Chondrocyte (in vitro differentiated cells): ENCODE results near the gene STAM2. TPM values are rescaled to one million over a fixed set of nuclear protein-coding genes. Genes with fewer than 3 reads are reported as not detected.

Source experiments
- DNase-seq: peaks from one replicate; pipeline ENCODE4 v3.0.0; 2021; ENCODE audit warnings: mixed read lengths, low spot score
- H3K27ac Mint-ChIP-seq: one replicate; pipeline ENCODE4 v1.8.0; 2021; ENCODE audit warnings: mild to moderate bottlenecking, moderate library complexity, mixed read lengths; ENCODE audit not compliant: unreplicated experiment
- H3K27me3 Mint-ChIP-seq: 2 replicates; pipeline ENCODE4 v1.8.0; 2021; ENCODE audit warnings: low read depth, mixed read lengths
- H3K36me3 Mint-ChIP-seq: 2 replicates; pipeline ENCODE4 v1.8.0; 2021; ENCODE audit warnings: low read depth, mixed read lengths
- H3K4me1 Mint-ChIP-seq: 2 replicates; pipeline ENCODE4 v1.8.0; 2021; ENCODE audit warnings: low read depth, mild to moderate bottlenecking, mixed read lengths
- H3K4me3 Mint-ChIP-seq: one replicate; pipeline ENCODE4 v1.8.0; 2021; ENCODE audit warnings: mild to moderate bottlenecking, moderate library complexity, mixed read lengths; ENCODE audit not compliant: unreplicated experiment
- H3K9me3 Mint-ChIP-seq: 2 replicates; pipeline ENCODE4 v1.8.0; 2021; ENCODE audit warnings: low read depth, mixed read lengths
- CTCF ChIP-seq: fragments of 200-600 bp; sonication (generic); IDR thresholded peaks from 2 replicates; pipeline ENCODE4 v1.5.0; 2021; ENCODE audit warnings: antibody characterized with exemption, mild to moderate bottlenecking, moderate library complexity
- total RNA-seq: library from RNA; stranded (reverse); gene quantifications from 3 replicates; pipeline ENCODE4 v1.2.1, GENCODE V29; 2021

The STAM2 gene
- total RNA-seq, 1 donor from 2014 or later = 34.7 TPM

- no peaks in the 10 kb centered on the region for H3K36me3 Mint-ChIP-seq
- no peak overlapping the region for H3K27ac Mint-ChIP-seq
- peaks cover 25% of the 10 kb centered on the region for H3K4me1 Mint-ChIP-seq
- H3K9me3 Mint-ChIP-seq = no peaks in the 10 kb centered on the region
- TF ChIP-seq CTCF = no peak
- H3K4me3 Mint-ChIP-seq = no peak overlapping the region
- no peaks in the 10 kb centered on the region for H3K27me3 Mint-ChIP-seq
- no peak for DNase-seq
Measured at GRCh38 chr2:152067823-152068222, 107.7 kb downstream of the STAM2 start.

Other genes with a start within 250 kb of the STAM2 start
- 2.0 to 6.0 TPM (median 2.1 TPM) in 3 replicates for gene CACNB4, start 76.7 kb downstream of the STAM2 start, total RNA-seq
- 31.5 to 42.3 TPM (median 33.9 TPM) in 3 replicates for gene FMNL2, start 159.4 kb upstream of the STAM2 start, total RNA-seq